ENCODE measurements around the gene ZHX3.

ZHX3 gene

DNA sequence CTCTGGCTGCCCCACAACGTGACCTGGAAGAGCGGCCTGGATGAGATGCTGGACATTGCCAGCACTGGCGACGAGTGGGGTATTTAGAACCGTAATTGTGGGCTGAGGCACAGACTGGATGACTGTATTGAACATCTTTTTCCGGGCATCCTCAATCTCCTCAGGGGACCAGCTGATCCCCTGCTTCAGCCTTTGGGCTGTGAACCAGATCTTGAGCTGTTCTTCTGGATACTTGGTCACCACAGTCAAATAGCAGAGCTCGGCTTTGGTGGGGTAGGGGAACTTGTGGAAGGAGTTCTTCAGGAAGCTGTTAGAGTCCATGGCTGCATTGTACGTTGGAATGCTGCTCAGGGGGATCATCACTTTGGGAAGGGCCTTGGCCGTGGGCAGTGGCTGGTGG, 113.9 kb downstream of the ZHX3 start:
- H3K4me3 ChIP-seq (ENCODE audit: low read depth in 1 of 2, low read length in 1 of 2) = no peak overlapping the region
- H3K36me3 ChIP-seq = no peaks in the 10 kb centered on the region
- no peaks in the 10 kb centered on the region for H3K9me3 ChIP-seq
- no peaks in the 10 kb centered on the region for H3K27me3 ChIP-seq
- TF ChIP-seq, protein P1, sequence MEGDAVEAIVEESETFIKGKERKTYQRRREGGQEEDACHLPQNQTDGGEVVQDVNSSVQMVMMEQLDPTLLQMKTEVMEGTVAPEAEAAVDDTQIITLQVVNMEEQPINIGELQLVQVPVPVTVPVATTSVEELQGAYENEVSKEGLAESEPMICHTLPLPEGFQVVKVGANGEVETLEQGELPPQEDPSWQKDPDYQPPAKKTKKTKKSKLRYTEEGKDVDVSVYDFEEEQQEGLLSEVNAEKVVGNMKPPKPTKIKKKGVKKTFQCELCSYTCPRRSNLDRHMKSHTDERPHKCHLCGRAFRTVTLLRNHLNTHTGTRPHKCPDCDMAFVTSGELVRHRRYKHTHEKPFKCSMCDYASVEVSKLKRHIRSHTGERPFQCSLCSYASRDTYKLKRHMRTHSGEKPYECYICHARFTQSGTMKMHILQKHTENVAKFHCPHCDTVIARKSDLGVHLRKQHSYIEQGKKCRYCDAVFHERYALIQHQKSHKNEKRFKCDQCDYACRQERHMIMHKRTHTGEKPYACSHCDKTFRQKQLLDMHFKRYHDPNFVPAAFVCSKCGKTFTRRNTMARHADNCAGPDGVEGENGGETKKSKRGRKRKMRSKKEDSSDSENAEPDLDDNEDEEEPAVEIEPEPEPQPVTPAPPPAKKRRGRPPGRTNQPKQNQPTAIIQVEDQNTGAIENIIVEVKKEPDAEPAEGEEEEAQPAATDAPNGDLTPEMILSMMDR (IDR thresholded peaks at IDR 0.05) = no peak
- no peak overlapping the region for H3K27ac ChIP-seq
- H3K4me1 ChIP-seq (ENCODE audit: control insufficient read depth in 1 of 2, insufficient read depth in 1 of 2, low read depth in 1 of 2, low read length in 1 of 2) = no peaks in the 10 kb centered on the region

DNA sequence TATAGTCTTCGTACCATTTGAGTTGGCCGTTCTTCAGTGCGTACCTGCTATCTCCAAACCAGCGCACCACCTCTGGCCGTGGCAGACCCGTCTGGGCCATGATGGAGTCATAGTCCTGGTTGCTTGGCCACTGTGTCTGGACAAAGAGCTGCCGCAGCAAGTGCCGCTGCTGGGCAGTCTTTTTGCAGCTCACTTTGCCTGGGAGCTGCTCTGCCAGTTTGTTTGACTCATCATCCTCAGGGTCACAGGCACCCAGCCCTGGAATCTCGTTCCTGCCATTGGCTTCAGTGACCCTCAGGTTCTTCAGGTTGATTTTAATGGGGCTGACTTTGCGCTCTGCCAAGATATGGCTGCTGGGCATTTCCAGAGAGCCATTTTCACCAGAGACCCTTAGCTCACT, 115.1 kb downstream of the ZHX3 start:
- Histone ChIP-seq H3K27me3 (no peaks in the 10 kb centered on the region), H3K4me1 (ENCODE audit: control insufficient read depth in 1 of 2, insufficient read depth in 1 of 2, low read depth in 1 of 2, low read length in 1 of 2) (no peaks in the 10 kb centered on the region), H3K9me3 (no peaks in the 10 kb centered on the region), H3K36me3 (no peaks in the 10 kb centered on the region), H3K27ac (no peak overlapping the region), H3K4me3 (ENCODE audit: low read depth in 1 of 2, low read length in 1 of 2) (no peak overlapping the region)
- TF ChIP-seq, protein P1 (IDR thresholded peaks at IDR 0.05) = no peak

DNA sequence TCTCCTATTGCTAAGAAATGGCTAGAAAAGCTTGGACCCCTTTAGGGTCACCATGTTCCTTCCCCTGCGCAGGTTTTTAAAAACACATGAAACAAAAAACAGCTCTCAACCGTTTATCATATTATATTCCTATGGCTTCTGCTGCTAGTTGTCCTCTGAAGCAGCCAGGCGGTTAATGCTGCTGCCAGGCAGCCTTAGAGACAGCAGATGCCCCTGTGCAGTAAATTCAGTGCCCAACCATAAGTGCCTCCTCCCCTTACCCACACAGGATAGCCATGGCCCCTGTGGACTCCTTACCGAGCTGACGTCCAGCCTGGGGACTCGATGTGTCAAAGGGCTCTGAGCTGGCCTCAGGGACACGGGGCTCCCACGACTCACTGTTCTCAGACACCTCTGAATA, 115.8 kb downstream of the ZHX3 start:
- H3K27me3 ChIP-seq = no peaks in the 10 kb centered on the region
- no peak overlapping the region for H3K27ac ChIP-seq
- H3K4me3 ChIP-seq (ENCODE audit: low read depth in 1 of 2, low read length in 1 of 2) = no peak overlapping the region
- TF ChIP-seq, protein P1 (IDR thresholded peaks at IDR 0.05) = no peak
- no peaks in the 10 kb centered on the region for H3K36me3 ChIP-seq
- H3K4me1 ChIP-seq (ENCODE audit: control insufficient read depth in 1 of 2, insufficient read depth in 1 of 2, low read depth in 1 of 2, low read length in 1 of 2) = no peaks in the 10 kb centered on the region
- H3K9me3 ChIP-seq = no peaks in the 10 kb centered on the region

DNA sequence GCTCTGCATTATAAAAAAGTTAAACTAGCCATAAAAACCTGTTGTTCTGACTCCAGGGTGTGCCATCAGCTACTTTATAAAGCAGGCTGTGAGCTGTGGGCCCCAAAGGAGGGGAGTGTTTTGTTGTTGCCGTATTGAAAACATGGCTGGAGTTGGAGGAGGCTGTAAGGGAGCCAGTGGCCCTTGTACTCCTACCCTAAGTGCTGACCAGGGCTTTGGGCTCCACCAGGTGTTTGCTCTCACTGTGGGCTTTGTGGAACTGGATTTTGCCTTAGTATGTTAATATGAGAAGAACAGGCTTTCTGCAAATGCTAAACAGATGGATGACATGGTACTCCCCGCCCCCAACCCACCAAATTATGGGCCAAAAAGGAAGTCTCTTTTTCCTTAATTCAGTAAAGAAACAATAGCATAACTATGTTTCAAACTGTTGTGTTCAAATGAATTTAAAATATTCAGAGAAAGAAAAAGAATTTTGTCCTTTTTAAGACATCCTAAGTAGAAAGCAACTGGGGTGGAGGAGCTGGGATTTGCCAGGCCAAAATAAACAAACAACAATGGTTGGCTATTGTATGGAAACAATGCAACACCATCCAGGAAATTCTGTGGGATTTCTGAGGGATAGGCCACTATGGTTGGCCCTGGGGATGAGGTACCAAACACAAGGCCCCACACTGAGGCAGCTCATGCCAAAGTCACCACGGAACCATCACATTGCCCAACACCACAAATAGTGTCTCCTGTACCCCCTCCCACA, 116.9 kb downstream of the ZHX3 start:
- Histone ChIP-seq H3K9me3 (no peaks in the 10 kb centered on the region), H3K27ac (no peak overlapping the region), H3K36me3 (no peaks in the 10 kb centered on the region), H3K27me3 (no peaks in the 10 kb centered on the region), H3K4me3 (ENCODE audit: low read depth in 1 of 2, low read length in 1 of 2) (no peak overlapping the region), H3K4me1 (ENCODE audit: control insufficient read depth in 1 of 2, insufficient read depth in 1 of 2, low read depth in 1 of 2, low read length in 1 of 2) (no peaks in the 10 kb centered on the region)
- TF ChIP-seq, protein P1 (IDR thresholded peaks at IDR 0.05) = no peak

DNA sequence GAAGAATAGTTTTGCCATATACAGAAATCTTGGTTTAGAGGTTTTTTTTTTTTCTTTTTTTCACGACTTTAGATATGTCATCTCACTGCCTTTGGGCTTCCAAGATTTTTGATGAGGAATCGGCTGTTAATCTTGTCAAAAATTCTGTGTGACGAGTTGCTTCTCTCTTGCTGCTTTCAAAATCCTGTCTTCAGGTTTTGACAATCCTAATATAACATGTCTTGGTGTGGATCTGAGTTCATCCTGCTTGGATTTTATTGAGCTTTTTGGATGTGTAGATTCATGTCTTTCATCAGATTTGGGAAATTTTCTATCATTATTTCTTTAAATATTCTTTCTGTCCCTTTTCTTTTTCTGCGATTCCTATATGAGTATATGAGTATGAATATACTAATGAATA, 119.1 kb downstream of the ZHX3 start:
- no peaks in the 10 kb centered on the region for H3K9me3 ChIP-seq
- TF ChIP-seq, protein P1 (IDR thresholded peaks at IDR 0.05) = no peak
- no peaks in the 10 kb centered on the region for H3K27me3 ChIP-seq
- H3K4me1 ChIP-seq (ENCODE audit: control insufficient read depth in 1 of 2, insufficient read depth in 1 of 2, low read depth in 1 of 2, low read length in 1 of 2) = no peaks in the 10 kb centered on the region
- no peaks in the 10 kb centered on the region for H3K36me3 ChIP-seq
- H3K4me3 ChIP-seq (ENCODE audit: low read depth in 1 of 2, low read length in 1 of 2) = no peak overlapping the region
- no peak overlapping the region for H3K27ac ChIP-seq

All from neutrophil (primary cell).